Mesothelial cell of epicardium (in vitro differentiated cells): ENCODE data around the gene TRPV6. TPM values are rescaled to one million over a fixed set of nuclear protein-coding genes. Genes with fewer than 3 reads are reported as not detected.

Source experiments
- DNase-seq, 2 experiments: peaks; one replicate each; pipeline ENCODE4 v3.0.0; 2021; ENCODE audit warnings: low spot score in 2 of 2; ENCODE audit not compliant: unreplicated experiment in 2 of 2
- H3K27ac Mint-ChIP-seq: 2 replicates; pipeline ENCODE4 v1.8.0; 2021; ENCODE audit warnings: mixed read lengths
- H3K27me3 Mint-ChIP-seq: 2 replicates; pipeline ENCODE4 v1.8.0; 2021; ENCODE audit warnings: low read depth, mixed read lengths
- H3K36me3 Mint-ChIP-seq: 2 replicates; pipeline ENCODE4 v1.8.0; 2021; ENCODE audit warnings: mixed read lengths
- H3K4me1 Mint-ChIP-seq: 2 replicates; pipeline ENCODE4 v1.8.0; 2021; ENCODE audit warnings: mixed read lengths
- H3K4me3 Mint-ChIP-seq: 2 replicates; pipeline ENCODE4 v1.8.0; 2021; ENCODE audit warnings: mild to moderate bottlenecking, moderate library complexity, mixed read lengths
- H3K9me3 Mint-ChIP-seq: 2 replicates; pipeline ENCODE4 v1.8.0; 2021; ENCODE audit warnings: mixed read lengths
- total RNA-seq: library from RNA; stranded (reverse); gene quantifications from 3 replicates; pipeline ENCODE4 v1.2.1, GENCODE V29; 2021
- TF ChIP-seq, protein P1 (sequence below): fragments of 200-600 bp; sonication (generic); IDR thresholded peaks from one replicate; pipeline ENCODE4 v1.5.0; 2021; ENCODE audit warnings: antibody characterized with exemption; ENCODE audit not compliant: unreplicated experiment

Gene TRPV6
- total RNA-seq, 1 donor from 2014 or later = 5.7 TPM

- H3K9me3 Mint-ChIP-seq = no peaks in the 10 kb centered on the region
- H3K36me3 Mint-ChIP-seq = no peaks in the 10 kb centered on the region
- peaks cover 10% of the 10 kb centered on the region for H3K4me1 Mint-ChIP-seq
- H3K27me3 Mint-ChIP-seq = peaks cover 3% of the 10 kb centered on the region
- H3K4me3 Mint-ChIP-seq = no peak overlapping the region
- no peak for DNase-seq
- H3K27ac Mint-ChIP-seq = no peak overlapping the region
- TF ChIP-seq, protein P1, sequence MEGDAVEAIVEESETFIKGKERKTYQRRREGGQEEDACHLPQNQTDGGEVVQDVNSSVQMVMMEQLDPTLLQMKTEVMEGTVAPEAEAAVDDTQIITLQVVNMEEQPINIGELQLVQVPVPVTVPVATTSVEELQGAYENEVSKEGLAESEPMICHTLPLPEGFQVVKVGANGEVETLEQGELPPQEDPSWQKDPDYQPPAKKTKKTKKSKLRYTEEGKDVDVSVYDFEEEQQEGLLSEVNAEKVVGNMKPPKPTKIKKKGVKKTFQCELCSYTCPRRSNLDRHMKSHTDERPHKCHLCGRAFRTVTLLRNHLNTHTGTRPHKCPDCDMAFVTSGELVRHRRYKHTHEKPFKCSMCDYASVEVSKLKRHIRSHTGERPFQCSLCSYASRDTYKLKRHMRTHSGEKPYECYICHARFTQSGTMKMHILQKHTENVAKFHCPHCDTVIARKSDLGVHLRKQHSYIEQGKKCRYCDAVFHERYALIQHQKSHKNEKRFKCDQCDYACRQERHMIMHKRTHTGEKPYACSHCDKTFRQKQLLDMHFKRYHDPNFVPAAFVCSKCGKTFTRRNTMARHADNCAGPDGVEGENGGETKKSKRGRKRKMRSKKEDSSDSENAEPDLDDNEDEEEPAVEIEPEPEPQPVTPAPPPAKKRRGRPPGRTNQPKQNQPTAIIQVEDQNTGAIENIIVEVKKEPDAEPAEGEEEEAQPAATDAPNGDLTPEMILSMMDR = no peak
Observed at GRCh38 chr7:142889816-142890215, 4.3 kb upstream of the TRPV6 start.

DNA sequence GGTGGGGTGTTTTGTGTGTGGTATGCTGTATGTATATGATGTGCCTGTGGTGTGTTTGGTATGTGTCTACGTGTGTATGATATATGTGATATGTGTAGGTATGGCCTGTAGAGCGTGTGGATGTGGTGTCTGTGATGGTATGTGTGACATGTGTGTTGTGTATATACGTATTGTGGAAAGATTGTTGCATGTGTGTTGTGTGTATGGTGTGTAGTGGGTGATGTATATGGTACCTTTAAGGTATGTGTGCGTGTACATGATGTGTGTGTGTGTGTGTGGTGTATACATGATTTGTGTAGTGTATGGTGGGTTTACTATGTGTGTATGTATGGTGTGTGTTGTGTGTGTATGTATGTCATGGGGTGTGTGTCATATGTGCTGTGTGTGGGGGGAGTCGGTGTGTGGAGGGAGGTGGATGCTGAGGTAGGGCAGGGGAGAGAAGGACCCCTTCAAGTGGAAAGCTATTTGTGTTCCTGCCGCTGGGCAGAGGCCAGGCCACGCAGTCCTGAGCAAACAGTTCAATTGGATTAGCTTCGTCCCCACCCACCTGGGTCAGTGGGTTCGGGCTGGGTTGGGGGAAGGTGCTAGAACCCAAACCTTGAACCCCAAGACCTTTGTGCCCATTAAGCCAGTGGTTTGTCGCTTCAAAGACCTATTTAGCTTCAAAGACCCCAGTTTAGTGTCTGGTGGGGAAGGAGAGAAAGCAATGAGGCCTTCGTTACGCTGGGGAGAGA is 1.9 kb upstream of the TRPV6 start:
- Mint-ChIP-seq H3K36me3 (no peaks in the 10 kb centered on the region), H3K27me3 (peaks cover 3% of the 10 kb centered on the region), H3K4me3 (no peak overlapping the region), H3K4me1 (peaks cover 17% of the 10 kb centered on the region), H3K27ac (no peak overlapping the region), H3K9me3 (no peaks in the 10 kb centered on the region)
- TF ChIP-seq, protein P1 = no peak
- DNase-seq = no peak

DNA sequence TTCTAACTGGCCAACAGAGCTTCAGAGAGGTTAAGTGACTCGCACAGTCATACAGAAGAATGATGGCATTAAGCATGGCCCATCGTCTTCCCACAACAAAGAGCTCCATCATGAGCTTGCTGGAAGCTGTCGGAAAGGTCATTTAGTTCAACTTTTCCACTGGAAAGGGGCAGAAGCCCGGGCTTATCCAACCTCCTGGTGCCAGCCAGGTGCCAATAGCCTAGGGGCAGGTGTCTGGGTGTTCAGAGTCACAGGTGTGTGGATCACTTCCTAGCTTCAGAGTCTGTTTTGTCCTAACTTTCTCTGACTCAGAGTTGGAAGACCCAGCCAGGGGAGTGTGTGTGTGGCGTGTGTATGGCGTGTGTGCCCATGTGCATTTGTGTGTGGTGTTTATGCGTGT is 1.3 kb upstream of the TRPV6 start:
- DNase-seq = no peak
- TF ChIP-seq, protein P1 = no peak

DNA sequence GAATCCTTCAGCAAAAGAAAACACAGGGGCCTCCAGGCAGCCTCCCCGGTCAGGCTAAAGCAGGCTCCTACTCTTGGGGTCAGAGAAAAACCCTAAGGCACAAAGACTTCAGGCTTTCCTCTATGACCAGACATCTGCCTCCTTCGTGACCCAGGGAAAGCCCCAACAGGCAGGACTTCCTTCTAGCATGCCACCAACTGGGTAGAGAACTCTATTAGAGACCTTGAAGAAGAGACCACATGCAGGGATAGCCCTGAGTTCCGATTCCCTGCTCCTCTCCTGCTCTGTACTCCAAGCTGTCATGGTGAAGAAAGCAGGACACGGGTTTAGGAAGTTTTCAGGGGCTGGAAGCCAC is 1.3 kb downstream of the TRPV6 start:
- Mint-ChIP-seq H3K27ac (no peak overlapping the region), H3K36me3 (no peaks in the 10 kb centered on the region), H3K4me3 (no peak overlapping the region), H3K4me1 (peaks cover 26% of the 10 kb centered on the region), H3K9me3 (no peaks in the 10 kb centered on the region), H3K27me3 (peaks cover 1% of the 10 kb centered on the region)
- TF ChIP-seq, protein P1 = no peak
- no peak for DNase-seq

More for the DNA sequence above, 1.3 kb upstream of the TRPV6 start:
- H3K27me3 Mint-ChIP-seq = peaks cover 2% of the 10 kb centered on the region
- no peak overlapping the region for H3K4me3 Mint-ChIP-seq
- no peaks in the 10 kb centered on the region for H3K9me3 Mint-ChIP-seq
- no peaks in the 10 kb centered on the region for H3K36me3 Mint-ChIP-seq
- no peak overlapping the region for H3K27ac Mint-ChIP-seq
- peaks cover 22% of the 10 kb centered on the region for H3K4me1 Mint-ChIP-seq

- peak in 1 of 2 experiments; percentile 28 for DNase-seq
- Mint-ChIP-seq H3K27me3 (peaks cover 1% of the 10 kb centered on the region), H3K4me3 (no peak overlapping the region), H3K9me3 (no peaks in the 10 kb centered on the region), H3K4me1 (peaks cover 26% of the 10 kb centered on the region), H3K36me3 (no peaks in the 10 kb centered on the region), H3K27ac (peak overlapping the region; percentile 28)
- TF ChIP-seq, protein P1 = no peak
Observed at GRCh38 chr7:142883571-142884285, 1.8 kb downstream of the TRPV6 start.
